NCI-H526 treated with DMSO at 0.1 percent for 48 hours (cell line): ENCODE results near the gene RC3H1.

ENCODE experiments used
- DNase-seq: peaks from one replicate; lab custom pipeline; 2025; lab: John Stamatoyannopoulos, UW

Gene RC3H1

GRCh38 chr1:173886746-173887611 lies 135.2 kb downstream of the RC3H1 start:
- DNase-seq, result no peak

DNA sequence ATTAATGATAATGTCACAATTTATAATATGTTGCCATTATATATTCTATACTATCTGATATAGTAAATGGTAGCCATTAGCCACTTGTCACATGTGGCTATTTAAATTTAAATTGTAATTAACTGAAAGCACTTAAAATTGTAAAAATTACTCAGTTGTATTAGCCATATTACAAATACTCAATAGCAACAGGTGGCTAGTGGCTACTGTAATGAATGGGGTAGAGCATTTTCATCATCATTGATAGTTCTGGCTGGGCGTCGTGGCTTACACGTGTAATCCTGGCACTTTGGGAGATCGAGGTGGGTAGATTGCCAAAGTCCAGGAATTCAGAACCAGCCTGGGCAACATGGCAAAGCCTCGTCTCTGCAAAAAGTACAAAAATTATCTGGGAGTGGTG lies 137.5 kb downstream of the RC3H1 start:
- DNase-seq, result no peak
